ENCODE measurements around the gene IQCM.

The IQCM gene

DNA sequence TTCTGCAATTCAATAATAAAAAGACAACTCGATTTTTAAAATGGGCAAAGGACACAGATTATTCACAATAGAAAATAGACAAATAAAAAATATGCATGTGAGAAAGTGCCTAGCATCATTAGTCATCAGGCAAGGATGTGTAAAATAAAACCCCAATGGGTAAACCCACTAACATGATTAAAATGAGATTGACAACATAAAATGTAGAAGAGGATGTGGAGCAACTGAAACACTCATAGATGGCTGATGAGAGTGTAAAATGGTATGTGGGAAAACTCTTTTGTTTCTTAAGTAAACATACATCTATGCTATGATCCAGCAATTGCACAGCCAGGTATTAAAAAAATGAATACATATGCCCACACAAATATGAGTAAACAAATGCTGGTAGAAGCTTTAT lies 177.6 kb downstream of the IQCM start:
- no peak for TF ChIP-seq POLR2AphosphoS5 (IDR thresholded peaks at IDR 0.05; ENCODE audit: low read depth, low read length)
- TF ChIP-seq TAF1 (IDR thresholded peaks at IDR 0.05; ENCODE audit: borderline replicate concordance, low read depth, low read length) = no peak
- no peak for TF ChIP-seq POLR2A (IDR thresholded peaks at IDR 0.05; ENCODE audit: low read depth, low read length)
- no peak for FAIRE-seq
- no peak for DNase-seq (ENCODE audit: insufficient read length)

DNA sequence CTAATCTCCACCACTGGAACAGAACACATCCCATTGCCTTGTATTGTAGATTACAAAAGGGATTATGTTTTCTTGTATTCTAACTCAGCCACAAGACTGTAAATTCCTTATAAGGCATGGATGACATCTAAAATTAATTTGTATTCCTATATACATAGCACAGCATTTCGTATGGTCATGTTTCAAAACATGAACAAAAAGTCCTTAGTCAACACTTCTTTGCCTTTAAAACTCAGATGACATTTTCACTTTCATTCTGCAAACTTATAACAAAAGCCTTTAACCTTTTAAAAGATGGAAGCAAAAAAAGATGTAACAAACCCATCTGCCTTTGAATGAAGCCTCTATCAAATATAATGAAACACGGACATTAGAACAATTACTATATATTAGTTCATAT lies 181.3 kb downstream of the IQCM start:
- no peak for TF ChIP-seq POLR2A (IDR thresholded peaks at IDR 0.05; ENCODE audit: low read depth, low read length)
- no peak for TF ChIP-seq TAF1 (IDR thresholded peaks at IDR 0.05; ENCODE audit: borderline replicate concordance, low read depth, low read length)
- no peak for TF ChIP-seq POLR2AphosphoS5 (IDR thresholded peaks at IDR 0.05; ENCODE audit: low read depth, low read length)
- FAIRE-seq = no peak
- no peak for DNase-seq (ENCODE audit: insufficient read length)

DNA sequence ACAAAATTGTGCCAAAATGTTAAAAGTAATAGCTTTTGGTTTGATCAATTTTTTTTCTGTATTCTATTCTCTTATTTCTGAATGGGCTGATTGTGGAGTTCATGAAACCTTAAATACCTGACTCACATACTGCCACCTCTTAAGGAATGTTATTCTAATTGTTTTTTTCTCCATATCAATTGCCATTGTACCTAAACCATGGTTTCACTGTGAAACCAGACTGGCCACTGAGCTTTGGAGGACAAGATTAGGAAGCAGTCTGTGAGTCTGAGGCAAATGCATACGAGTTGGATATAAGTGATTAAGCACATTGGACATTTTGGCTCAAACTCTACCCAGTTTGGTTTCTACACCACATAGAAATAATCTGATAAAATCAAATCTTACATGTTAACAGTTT lies 184.0 kb downstream of the IQCM start:
- TF ChIP-seq POLR2A (IDR thresholded peaks at IDR 0.05; ENCODE audit: low read depth, low read length) = no peak
- no peak for TF ChIP-seq POLR2AphosphoS5 (IDR thresholded peaks at IDR 0.05; ENCODE audit: low read depth, low read length)
- TF ChIP-seq TAF1 (IDR thresholded peaks at IDR 0.05; ENCODE audit: borderline replicate concordance, low read depth, low read length) = no peak
- FAIRE-seq (no peak), DNase-seq (ENCODE audit: insufficient read length) (no peak)

DNA sequence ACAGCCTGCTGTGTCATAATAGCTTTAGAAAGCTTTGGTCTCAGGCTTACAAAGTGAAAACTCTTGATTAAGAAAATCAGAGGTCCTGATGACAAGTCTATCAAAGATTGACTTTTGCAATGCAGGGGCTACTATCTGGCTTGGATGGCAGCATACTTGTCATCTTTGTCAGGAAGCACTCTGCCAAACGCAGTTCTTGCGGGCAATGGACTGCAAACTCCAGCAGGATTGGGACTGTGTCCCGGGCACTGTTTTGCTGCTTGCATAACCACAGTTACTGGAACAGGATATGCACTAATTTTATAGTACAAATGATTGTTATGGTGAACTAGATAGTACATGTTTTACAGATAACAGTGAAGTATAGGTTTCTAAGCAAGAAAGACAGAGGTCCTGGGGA lies 185.6 kb downstream of the IQCM start:
- DNase-seq (ENCODE audit: insufficient read length) = no peak
- no peak for TF ChIP-seq POLR2AphosphoS5 (IDR thresholded peaks at IDR 0.05; ENCODE audit: low read depth, low read length)
- no peak for TF ChIP-seq TAF1 (IDR thresholded peaks at IDR 0.05; ENCODE audit: borderline replicate concordance, low read depth, low read length)
- no peak for TF ChIP-seq POLR2A (IDR thresholded peaks at IDR 0.05; ENCODE audit: low read depth, low read length)
- no peak for FAIRE-seq

DNA sequence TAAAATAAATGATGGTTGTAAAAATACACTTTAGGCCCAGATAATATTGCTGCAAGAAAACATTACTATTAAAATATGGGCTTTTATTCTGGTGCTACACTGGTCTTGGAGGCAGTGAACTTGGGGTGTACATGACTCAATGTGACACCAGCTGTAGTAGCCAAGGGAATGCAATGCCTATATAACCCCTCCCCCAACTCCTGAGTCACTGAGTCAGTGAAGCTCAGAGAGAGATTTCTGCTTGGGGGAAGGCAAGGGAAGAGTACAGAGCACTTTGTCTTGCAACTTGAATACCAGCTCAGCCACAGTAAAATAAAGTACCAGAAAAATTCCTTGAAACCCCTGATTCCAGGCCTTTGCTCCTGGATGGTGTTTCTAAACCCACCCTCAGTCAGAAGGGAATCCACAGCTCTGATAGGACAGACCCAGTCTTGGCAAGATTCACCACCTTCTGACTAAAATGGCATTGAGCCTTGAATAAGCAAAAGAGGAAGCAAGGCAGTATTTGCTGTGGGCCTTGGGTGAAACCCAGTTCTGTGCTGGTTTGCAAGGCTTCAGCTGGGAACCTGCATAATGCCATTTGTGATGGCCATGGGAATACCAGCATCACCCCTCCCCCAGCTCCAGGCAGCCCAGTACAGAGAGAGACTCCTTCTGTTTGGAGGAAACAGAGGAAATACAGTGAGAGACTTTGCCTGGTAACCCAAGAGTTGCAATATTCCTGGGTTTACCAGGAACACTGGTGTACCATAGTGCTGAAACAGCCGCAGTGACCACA lies 209.9 kb downstream of the IQCM start:
- no peak for TF ChIP-seq POLR2AphosphoS5 (IDR thresholded peaks at IDR 0.05; ENCODE audit: low read depth, low read length)
- no peak for TF ChIP-seq POLR2A (IDR thresholded peaks at IDR 0.05; ENCODE audit: low read depth, low read length)
- TF ChIP-seq TAF1 (IDR thresholded peaks at IDR 0.05; ENCODE audit: borderline replicate concordance, low read depth, low read length) = no peak
- DNase-seq (ENCODE audit: insufficient read length) = no peak
- FAIRE-seq = no peak

DNA sequence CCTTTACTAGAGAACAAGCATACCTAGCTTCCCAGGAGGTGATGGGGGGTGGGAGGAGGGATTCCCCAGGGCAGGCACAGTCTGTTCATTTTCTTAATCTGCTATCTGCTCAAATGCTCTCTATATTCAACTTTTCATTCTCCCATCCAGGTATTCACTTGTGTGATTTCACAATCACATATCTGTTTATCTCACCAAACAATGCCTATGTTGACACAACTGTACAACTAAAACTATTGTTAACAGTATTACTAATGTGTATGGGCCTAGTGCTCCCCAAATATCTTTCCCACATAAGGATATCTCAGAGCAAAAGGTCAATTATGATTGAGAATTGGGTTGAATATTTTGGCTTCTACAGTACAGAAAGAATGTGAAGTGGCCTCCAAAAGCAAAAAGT lies 210.8 kb downstream of the IQCM start:
- DNase-seq (ENCODE audit: insufficient read length) (no peak), FAIRE-seq (no peak)
- TF ChIP-seq POLR2A (IDR thresholded peaks at IDR 0.05; ENCODE audit: low read depth, low read length) (no peak), POLR2AphosphoS5 (IDR thresholded peaks at IDR 0.05; ENCODE audit: low read depth, low read length) (no peak), TAF1 (IDR thresholded peaks at IDR 0.05; ENCODE audit: borderline replicate concordance, low read depth, low read length) (no peak)

DNA sequence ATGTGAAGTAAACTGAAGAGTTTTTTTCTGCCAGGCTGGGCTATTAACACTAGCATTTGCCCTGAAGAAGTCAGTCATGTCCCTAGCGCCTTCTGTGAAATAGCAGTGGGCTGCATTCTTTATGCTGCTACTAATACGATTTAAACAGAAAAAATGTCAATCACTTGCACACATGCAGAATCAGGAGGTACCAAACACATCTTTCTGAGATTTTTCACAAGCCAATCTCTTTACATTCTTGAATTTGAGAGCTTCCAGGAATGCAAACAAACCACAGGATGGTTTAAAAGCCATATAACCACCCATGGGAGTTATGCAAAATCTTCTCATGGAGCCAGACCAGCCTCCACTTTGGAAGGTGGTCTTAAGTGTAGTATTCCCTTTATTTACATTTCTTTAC lies 220.1 kb downstream of the IQCM start:
- DNase-seq (ENCODE audit: insufficient read length) (no peak), FAIRE-seq (no peak)
- TF ChIP-seq POLR2A (IDR thresholded peaks at IDR 0.05; ENCODE audit: low read depth, low read length) (no peak), POLR2AphosphoS5 (IDR thresholded peaks at IDR 0.05; ENCODE audit: low read depth, low read length) (no peak), TAF1 (IDR thresholded peaks at IDR 0.05; ENCODE audit: borderline replicate concordance, low read depth, low read length) (no peak)

DNA sequence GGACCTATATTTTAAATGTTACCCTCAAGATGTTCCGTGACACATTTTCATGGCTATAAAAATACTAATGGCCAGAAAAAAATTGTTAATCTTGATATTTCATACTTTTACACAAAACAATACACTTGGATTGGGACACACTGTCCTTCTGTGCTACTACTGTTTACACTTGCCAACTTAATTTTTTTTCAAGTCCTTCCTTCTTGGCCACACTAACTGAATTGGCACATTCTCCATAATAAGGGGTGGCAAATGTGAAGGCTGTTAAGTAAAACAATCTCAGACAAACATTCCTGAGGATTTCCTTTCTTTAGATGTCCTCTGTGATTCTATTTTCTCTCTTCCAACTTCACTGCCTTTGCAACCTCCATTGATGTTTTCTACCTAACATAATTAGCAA lies 225.8 kb downstream of the IQCM start:
- DNase-seq (ENCODE audit: insufficient read length) (no peak), FAIRE-seq (no peak)
- TF ChIP-seq TAF1 (IDR thresholded peaks at IDR 0.05; ENCODE audit: borderline replicate concordance, low read depth, low read length) = no peak

DNA sequence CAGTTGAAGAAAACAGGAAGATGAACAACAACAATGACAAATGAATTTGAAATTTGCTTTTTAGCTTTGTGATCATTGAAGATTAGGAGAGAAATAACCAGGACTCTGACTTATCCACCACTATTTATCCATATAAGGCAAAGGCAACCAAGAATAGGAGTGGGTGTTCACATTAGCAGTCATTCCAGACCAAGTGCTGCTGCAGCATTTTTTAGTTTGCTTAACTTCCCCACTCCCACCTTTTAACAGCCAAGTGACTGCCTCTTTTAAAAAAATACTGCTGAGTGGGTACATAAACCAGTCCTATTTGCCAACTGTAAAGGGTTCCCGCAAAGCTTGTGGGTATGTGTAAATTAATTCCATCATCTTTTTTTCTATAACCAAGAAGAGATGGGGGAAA lies 230.9 kb downstream of the IQCM start:
- DNase-seq (ENCODE audit: insufficient read length) (no peak), FAIRE-seq (no peak)
- no peak for TF ChIP-seq POLR2AphosphoS5 (IDR thresholded peaks at IDR 0.05; ENCODE audit: low read depth, low read length)
- no peak for TF ChIP-seq POLR2A (IDR thresholded peaks at IDR 0.05; ENCODE audit: low read depth, low read length)
- no peak for TF ChIP-seq TAF1 (IDR thresholded peaks at IDR 0.05; ENCODE audit: borderline replicate concordance, low read depth, low read length)

DNA sequence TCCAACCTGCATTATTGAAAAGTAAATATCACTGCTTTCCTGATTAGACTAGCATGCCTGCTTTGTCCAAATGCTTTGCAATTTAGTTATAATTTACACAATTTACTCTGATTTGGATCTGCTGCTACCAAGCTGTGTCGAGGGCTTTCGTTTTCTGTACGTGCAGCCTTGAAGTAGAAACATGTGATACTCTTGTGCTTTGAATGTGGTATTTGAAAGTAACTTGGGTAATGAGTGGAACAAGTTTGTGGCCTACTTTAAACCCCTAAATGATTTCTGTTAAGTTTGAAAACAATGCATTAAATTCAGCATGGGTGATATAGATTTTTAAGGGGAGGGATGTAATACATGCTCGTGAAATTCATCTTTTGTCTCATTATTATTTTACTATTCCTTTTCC lies 240.7 kb downstream of the IQCM start:
- DNase-seq (ENCODE audit: insufficient read length) = no peak
- FAIRE-seq = no peak

DNA sequence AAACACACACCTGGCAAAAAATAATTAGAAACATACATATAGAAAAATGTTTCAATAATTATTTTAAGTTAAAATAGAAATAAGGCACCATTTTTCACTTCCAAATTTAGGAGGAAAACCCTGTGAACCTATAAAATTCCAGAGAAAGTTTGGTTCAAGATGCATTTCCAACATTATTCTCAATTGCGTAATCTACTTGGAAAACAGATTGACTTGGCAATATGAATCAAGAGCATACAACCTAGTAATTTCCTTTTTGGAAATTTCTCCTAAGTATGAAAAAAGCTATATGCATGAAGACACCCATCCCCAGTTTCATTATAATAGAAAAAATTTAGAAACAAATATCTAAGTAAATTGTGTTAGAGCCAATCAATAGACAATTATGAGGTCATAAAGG lies 242.9 kb downstream of the IQCM start:
- no peak for FAIRE-seq

More for the DNA sequence above, 240.7 kb downstream of the IQCM start:
- no peak for TF ChIP-seq POLR2A (IDR thresholded peaks at IDR 0.05; ENCODE audit: low read depth, low read length)

DNA sequence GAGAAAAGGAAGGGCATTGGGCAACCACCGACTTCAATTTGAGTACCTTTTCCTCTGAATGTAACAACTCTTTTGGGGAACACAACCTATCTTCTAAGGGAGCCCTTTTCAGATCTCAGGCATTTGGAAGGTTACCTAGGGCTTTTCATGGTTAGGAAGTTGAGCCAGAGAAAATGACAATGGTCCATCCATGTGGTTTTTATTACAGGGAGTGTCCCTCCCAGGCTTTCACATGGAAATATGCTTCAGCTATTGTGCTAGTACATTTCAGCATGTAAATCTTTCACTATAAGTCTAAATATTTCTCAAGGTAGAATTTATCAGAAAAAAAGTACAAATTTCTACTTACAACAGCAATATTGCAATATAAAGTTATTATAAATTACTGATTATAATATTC lies 259.8 kb downstream of the IQCM start:
- TF ChIP-seq POLR2A (IDR thresholded peaks at IDR 0.05; ENCODE audit: low read depth, low read length) (no peak), POLR2AphosphoS5 (IDR thresholded peaks at IDR 0.05; ENCODE audit: low read depth, low read length) (no peak), TAF1 (IDR thresholded peaks at IDR 0.05; ENCODE audit: borderline replicate concordance, low read depth, low read length) (no peak)
- FAIRE-seq (no peak), DNase-seq (ENCODE audit: insufficient read length) (no peak)

More for the DNA sequence above, 242.9 kb downstream of the IQCM start:
- TF ChIP-seq TAF1 (IDR thresholded peaks at IDR 0.05; ENCODE audit: borderline replicate concordance, low read depth, low read length) (no peak), POLR2A (IDR thresholded peaks at IDR 0.05; ENCODE audit: low read depth, low read length) (no peak), POLR2AphosphoS5 (IDR thresholded peaks at IDR 0.05; ENCODE audit: low read depth, low read length) (no peak)
- DNase-seq (ENCODE audit: insufficient read length) = no peak

DNA sequence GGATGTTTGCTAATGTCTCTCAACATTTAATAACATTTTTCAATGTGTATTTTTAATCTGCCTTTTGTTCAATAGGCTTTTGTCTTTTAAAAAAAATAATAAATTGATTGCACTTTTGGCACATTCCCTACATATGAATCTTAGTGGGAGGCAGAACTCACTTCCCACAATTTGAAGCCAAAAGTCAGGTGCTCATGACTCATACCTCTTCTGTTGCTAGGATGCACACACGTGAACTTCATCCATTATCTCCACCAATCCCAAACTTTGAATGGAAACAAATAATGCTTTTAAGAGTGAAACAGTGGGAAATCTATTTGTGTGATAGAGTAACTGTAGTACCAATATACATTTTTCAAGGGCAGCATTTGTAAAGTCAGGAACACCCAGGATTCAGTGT lies 260.5 kb downstream of the IQCM start:
- TF ChIP-seq TAF1 (IDR thresholded peaks at IDR 0.05; ENCODE audit: borderline replicate concordance, low read depth, low read length) = no peak
- TF ChIP-seq POLR2AphosphoS5 (IDR thresholded peaks at IDR 0.05; ENCODE audit: low read depth, low read length) = no peak
- TF ChIP-seq POLR2A (IDR thresholded peaks at IDR 0.05; ENCODE audit: low read depth, low read length) = no peak
- no peak for FAIRE-seq
- no peak for DNase-seq (ENCODE audit: insufficient read length)
